ENCODE data around the gene UBAP2L.
"Not testable (repeated sequence)": the region's sequence is repeated elsewhere in the genome, so short reads cannot be mapped to it uniquely, and the experiment has no call there.

UBAP2L gene

DNA sequence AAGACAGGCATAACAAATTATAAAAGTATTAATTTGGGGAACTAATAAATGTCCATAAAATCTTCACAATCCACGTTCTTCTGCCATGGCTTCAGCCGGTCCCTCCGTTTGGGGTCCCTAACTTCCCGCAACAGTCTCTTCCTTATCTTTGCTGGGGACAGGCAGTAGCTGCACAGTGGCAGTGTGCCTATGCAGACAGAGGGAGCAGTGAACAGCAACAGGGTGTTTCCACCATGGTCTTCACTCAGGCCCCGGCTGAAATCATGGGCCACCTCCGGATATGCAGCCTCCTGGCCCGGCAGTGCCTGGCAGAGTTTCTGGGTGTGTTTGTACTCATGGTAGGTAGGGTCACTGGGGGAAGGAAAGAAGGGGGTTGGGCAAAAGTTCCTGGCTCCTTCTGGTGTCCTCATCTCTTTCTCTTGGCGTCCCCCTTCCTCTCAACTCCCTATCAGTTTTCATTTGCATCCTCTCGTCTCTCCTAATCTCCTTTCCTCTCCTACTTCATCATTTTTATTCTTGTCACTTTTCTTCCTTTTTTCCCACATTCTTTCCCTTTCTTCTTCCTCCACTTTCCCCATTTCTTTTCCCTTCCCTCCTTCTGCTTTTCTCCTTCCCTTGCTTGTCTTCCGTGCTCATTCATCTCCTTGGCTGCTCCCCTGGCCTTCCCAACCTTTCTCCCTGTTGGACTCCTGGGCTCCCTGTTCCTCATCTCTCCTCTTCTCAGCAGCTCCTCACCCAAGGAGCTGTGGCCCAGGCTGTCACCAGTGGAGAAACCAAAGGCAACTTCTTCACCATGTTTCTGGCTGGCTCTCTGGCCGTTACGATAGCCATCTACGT is 91.7 kb downstream of the UBAP2L start:
- DNase-seq = not testable (repeated sequence)

DNA sequence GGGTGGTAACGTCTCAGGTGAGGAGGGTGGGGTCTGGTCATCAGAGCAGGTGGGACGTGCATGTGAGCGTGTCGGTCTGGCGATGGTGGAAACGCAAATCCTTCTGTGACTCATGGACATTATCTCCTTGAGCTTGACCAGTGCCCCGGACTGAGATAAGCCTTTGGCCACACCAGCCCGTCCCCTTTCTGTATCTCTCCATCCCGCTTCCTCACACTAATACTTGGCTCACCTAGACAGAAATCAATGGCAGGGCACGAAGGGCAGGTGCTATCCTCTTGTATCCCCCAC is 92.3 kb downstream of the UBAP2L start:
- no peak for DNase-seq

DNA sequence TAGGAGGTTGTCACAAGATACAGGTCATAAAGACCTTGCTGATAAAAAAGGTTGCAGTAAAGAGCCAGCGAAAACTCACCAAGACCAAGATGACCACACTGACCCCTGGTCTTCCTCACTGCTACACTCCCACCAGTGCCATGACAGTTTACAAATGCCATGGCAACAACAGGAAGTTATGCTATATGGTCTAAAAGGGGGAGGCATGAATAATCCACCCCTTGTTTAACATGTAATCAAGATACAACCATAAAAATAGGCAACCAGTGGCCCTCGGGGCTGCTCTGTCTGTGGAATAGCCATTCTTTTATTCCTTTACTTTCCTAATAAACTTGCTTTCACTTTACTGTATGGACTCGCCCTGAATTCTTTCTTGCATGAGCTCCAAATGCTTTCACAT is 93.5 kb downstream of the UBAP2L start:
- not testable (repeated sequence) for DNase-seq

DNA sequence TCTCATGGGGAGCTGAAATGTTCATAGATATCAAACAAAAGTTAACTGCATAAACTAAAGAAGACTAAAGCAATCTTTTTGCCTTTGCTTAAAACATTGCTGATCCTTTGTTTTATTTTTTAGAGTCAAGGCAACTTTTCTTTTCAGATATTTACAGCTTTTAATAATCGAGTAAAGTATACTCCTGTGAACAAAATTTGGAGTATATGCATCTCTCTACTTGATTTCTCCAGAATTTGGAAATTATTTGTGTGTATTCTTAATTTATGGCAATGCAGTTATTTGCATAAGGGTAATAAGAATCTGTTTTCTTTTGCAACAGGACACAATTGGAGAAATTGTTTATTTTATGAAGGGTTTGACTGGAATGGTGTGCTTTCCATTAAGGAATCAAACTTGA is 95.9 kb downstream of the UBAP2L start:
- no peak for DNase-seq

DNA sequence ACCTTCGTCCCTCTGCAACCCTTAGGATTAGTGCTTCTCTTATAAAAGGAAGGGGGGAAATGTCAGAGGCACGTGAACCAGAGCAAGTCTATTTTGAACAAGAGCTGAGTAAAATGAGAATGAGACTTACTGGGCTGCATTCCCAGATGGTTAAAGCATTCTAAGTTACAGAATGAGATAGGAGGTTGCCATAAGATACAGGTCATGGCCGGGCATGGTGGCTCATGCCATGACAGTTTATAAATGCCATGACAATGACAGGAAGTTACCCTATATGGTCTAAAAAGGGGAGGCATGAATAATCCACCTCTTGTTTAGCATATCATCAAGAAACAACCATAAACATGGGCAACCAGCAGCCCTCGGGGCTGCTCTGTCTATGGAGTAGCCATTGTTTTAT is 97.6 kb downstream of the UBAP2L start:
- no peak for DNase-seq

Measured in inflammatory macrophage treated with lipopolysaccharide for 4 hours (primary cell).